Measurements from ENCODE around the gene ATP11A. TPM values are rescaled to one million over a fixed set of nuclear protein-coding genes. Genes with fewer than 3 reads are reported as not detected.

Gene ATP11A
- polyA plus RNA-seq, 4 donors = 3.2 to 79.6 (median 9.5) TPM

- WGBS, 3 donors = 84 to 89% (median 87%) methylated on average over 15 of the region's 15 CpGs
- DNase-seq (no peak), FAIRE-seq (no peak)
- Histone ChIP-seq H3K9me3 (ENCODE audit: control insufficient read depth in 2 of 2, insufficient read depth in 1 of 2, low read depth in 1 of 2, low read length in 1 of 2) (peaks cover 0 to 7% of the 10 kb centered on the region in 2 donors), H3K4me1 (ENCODE audit: control insufficient read depth in 3 of 3, insufficient read depth in 2 of 3, low read depth in 1 of 3, low read length in 2 of 3) (peaks cover 0 to 5% (median 0%) of the 10 kb centered on the region in 3 donors), H3K27me3 (ENCODE audit: control insufficient read depth in 3 of 3, insufficient read depth in 3 of 3, low read length in 3 of 3) (no peaks in the 10 kb centered on the region), H3K27ac (ENCODE audit: low read depth in 1 of 3, low read length in 2 of 3) (no peak overlapping the region), H3K4me3 (ENCODE audit: low read depth in 1 of 3, low read length in 3 of 3) (no peak overlapping the region), H3K36me3 (ENCODE audit: control insufficient read depth in 3 of 3, insufficient read depth in 2 of 3, low read depth in 1 of 3, low read length in 3 of 3) (peaks cover 0 to 94% (median 14%) of the 10 kb centered on the region in 3 donors)
These were observed 186.6 kb downstream of the ATP11A start for GRCh38 chr13:112876305-112877000.

- no peak for FAIRE-seq
- 91 to 92% (median 91%) methylated on average over 12 of the region's 12 CpGs for WGBS, 3 donors
- H3K27me3 ChIP-seq (ENCODE audit: control insufficient read depth in 3 of 3, insufficient read depth in 3 of 3, low read length in 3 of 3) = no peaks in the 10 kb centered on the region
- H3K4me1 ChIP-seq (ENCODE audit: control insufficient read depth in 3 of 3, insufficient read depth in 2 of 3, low read depth in 1 of 3, low read length in 2 of 3) = peaks cover 0 to 5% (median 0%) of the 10 kb centered on the region in 3 donors
- H3K27ac ChIP-seq (ENCODE audit: low read depth in 1 of 3, low read length in 2 of 3) = no peak overlapping the region
- H3K9me3 ChIP-seq (ENCODE audit: control insufficient read depth in 2 of 2, insufficient read depth in 1 of 2, low read depth in 1 of 2, low read length in 1 of 2) = peaks cover 0 to 7% of the 10 kb centered on the region in 2 donors
- peaks cover 0 to 94% (median 15%) of the 10 kb centered on the region in 3 donors for H3K36me3 ChIP-seq (ENCODE audit: control insufficient read depth in 3 of 3, insufficient read depth in 2 of 3, low read depth in 1 of 3, low read length in 3 of 3)
- H3K4me3 ChIP-seq (ENCODE audit: low read depth in 1 of 3, low read length in 3 of 3) = no peak overlapping the region
- no peak for DNase-seq
These were observed 187.2 kb downstream of the ATP11A start for GRCh38 chr13:112877066-112877465.

- Histone ChIP-seq H3K4me3 (ENCODE audit: low read depth in 1 of 3, low read length in 3 of 3) (no peak overlapping the region), H3K27me3 (ENCODE audit: control insufficient read depth in 3 of 3, insufficient read depth in 3 of 3, low read length in 3 of 3) (no peaks in the 10 kb centered on the region), H3K27ac (ENCODE audit: low read depth in 1 of 3, low read length in 2 of 3) (no peak overlapping the region), H3K36me3 (ENCODE audit: control insufficient read depth in 3 of 3, insufficient read depth in 2 of 3, low read depth in 1 of 3, low read length in 3 of 3) (peaks cover 0 to 96% (median 15%) of the 10 kb centered on the region in 3 donors), H3K9me3 (ENCODE audit: control insufficient read depth in 2 of 2, insufficient read depth in 1 of 2, low read depth in 1 of 2, low read length in 1 of 2) (peaks cover 0 to 6% of the 10 kb centered on the region in 2 donors), H3K4me1 (ENCODE audit: control insufficient read depth in 3 of 3, insufficient read depth in 2 of 3, low read depth in 1 of 3, low read length in 2 of 3) (peaks cover 0 to 5% (median 0%) of the 10 kb centered on the region in 3 donors)
- DNase-seq (no peak), FAIRE-seq (no peak)
- WGBS, 3 donors = 88 to 93% (median 90%) methylated on average over 11 of the region's 11 CpGs
These were observed 187.7 kb downstream of the ATP11A start for GRCh38 chr13:112877539-112877938.

GRCh38 chr13:112877976-112878955 lies 188.4 kb downstream of the ATP11A start:
- Histone ChIP-seq H3K36me3 (ENCODE audit: control insufficient read depth in 3 of 3, insufficient read depth in 2 of 3, low read depth in 1 of 3, low read length in 3 of 3) (peaks cover 0 to 96% (median 15%) of the 10 kb centered on the region in 3 donors), H3K9me3 (ENCODE audit: control insufficient read depth in 2 of 2, insufficient read depth in 1 of 2, low read depth in 1 of 2, low read length in 1 of 2) (no peaks in the 10 kb centered on the region), H3K27ac (ENCODE audit: low read depth in 1 of 3, low read length in 2 of 3) (no peak overlapping the region), H3K27me3 (ENCODE audit: control insufficient read depth in 3 of 3, insufficient read depth in 3 of 3, low read length in 3 of 3) (no peaks in the 10 kb centered on the region), H3K4me1 (ENCODE audit: control insufficient read depth in 3 of 3, insufficient read depth in 2 of 3, low read depth in 1 of 3, low read length in 2 of 3) (peaks cover 0 to 5% (median 0%) of the 10 kb centered on the region in 3 donors), H3K4me3 (ENCODE audit: low read depth in 1 of 3, low read length in 3 of 3) (no peak overlapping the region)
- FAIRE-seq (no peak), DNase-seq (no peak)
- WGBS, 3 donors = 94 to 95% (median 95%) methylated on average over 28 of the region's 28 CpGs

- Histone ChIP-seq H3K36me3 (ENCODE audit: control insufficient read depth in 3 of 3, insufficient read depth in 2 of 3, low read depth in 1 of 3, low read length in 3 of 3) (peaks cover 0 to 89% (median 14%) of the 10 kb centered on the region in 3 donors), H3K9me3 (ENCODE audit: control insufficient read depth in 2 of 2, insufficient read depth in 1 of 2, low read depth in 1 of 2, low read length in 1 of 2) (no peaks in the 10 kb centered on the region), H3K27ac (ENCODE audit: low read depth in 1 of 3, low read length in 2 of 3) (no peak overlapping the region), H3K27me3 (ENCODE audit: control insufficient read depth in 3 of 3, insufficient read depth in 3 of 3, low read length in 3 of 3) (no peaks in the 10 kb centered on the region), H3K4me3 (ENCODE audit: low read depth in 1 of 3, low read length in 3 of 3) (no peak overlapping the region), H3K4me1 (ENCODE audit: control insufficient read depth in 3 of 3, insufficient read depth in 2 of 3, low read depth in 1 of 3, low read length in 2 of 3) (peaks cover 0 to 1% (median 0%) of the 10 kb centered on the region in 3 donors)
- 81 to 87% (median 84%) methylated on average over 20 of the region's 20 CpGs for WGBS, 3 donors
- no peak for FAIRE-seq
- no peak for DNase-seq
These were observed 189.5 kb downstream of the ATP11A start for GRCh38 chr13:112879283-112879833.

GRCh38 chr13:112880221-112880641 lies 190.4 kb downstream of the ATP11A start:
- FAIRE-seq (no peak), DNase-seq (no peak)
- no peak overlapping the region for H3K4me3 ChIP-seq (ENCODE audit: low read depth in 1 of 3, low read length in 3 of 3)
- H3K4me1 ChIP-seq (ENCODE audit: control insufficient read depth in 3 of 3, insufficient read depth in 2 of 3, low read depth in 1 of 3, low read length in 2 of 3) = no peaks in the 10 kb centered on the region
- peaks cover 0 to 88% (median 14%) of the 10 kb centered on the region in 3 donors for H3K36me3 ChIP-seq (ENCODE audit: control insufficient read depth in 3 of 3, insufficient read depth in 2 of 3, low read depth in 1 of 3, low read length in 3 of 3)
- no peaks in the 10 kb centered on the region for H3K9me3 ChIP-seq (ENCODE audit: control insufficient read depth in 2 of 2, insufficient read depth in 1 of 2, low read depth in 1 of 2, low read length in 1 of 2)
- WGBS, 3 donors = 94 to 95% (median 95%) methylated on average over 22 of the region's 22 CpGs
- no peak overlapping the region for H3K27ac ChIP-seq (ENCODE audit: low read depth in 1 of 3, low read length in 2 of 3)
- H3K27me3 ChIP-seq (ENCODE audit: control insufficient read depth in 3 of 3, insufficient read depth in 3 of 3, low read length in 3 of 3) = no peaks in the 10 kb centered on the region

- Histone ChIP-seq H3K27ac (ENCODE audit: low read depth in 1 of 3, low read length in 2 of 3) (no peak overlapping the region), H3K27me3 (ENCODE audit: control insufficient read depth in 3 of 3, insufficient read depth in 3 of 3, low read length in 3 of 3) (no peaks in the 10 kb centered on the region), H3K4me1 (ENCODE audit: control insufficient read depth in 3 of 3, insufficient read depth in 2 of 3, low read depth in 1 of 3, low read length in 2 of 3) (peaks cover 0 to 4% (median 0%) of the 10 kb centered on the region in 3 donors), H3K9me3 (ENCODE audit: control insufficient read depth in 2 of 2, insufficient read depth in 1 of 2, low read depth in 1 of 2, low read length in 1 of 2) (no peaks in the 10 kb centered on the region), H3K36me3 (ENCODE audit: control insufficient read depth in 3 of 3, insufficient read depth in 2 of 3, low read depth in 1 of 3, low read length in 3 of 3) (peaks cover 0 to 86% (median 10%) of the 10 kb centered on the region in 3 donors), H3K4me3 (ENCODE audit: low read depth in 1 of 3, low read length in 3 of 3) (no peak overlapping the region)
- WGBS, 3 donors = 93 to 94% (median 93%) methylated on average over 21 of the region's 21 CpGs
- DNase-seq (no peak), FAIRE-seq (no peak)
These were observed 191.2 kb downstream of the ATP11A start for GRCh38 chr13:112880976-112881540.

Measured in small intestine (tissue), 7 donors.